ENCODE data around the gene SLC15A5. TPM values are rescaled to one million over a fixed set of nuclear protein-coding genes. Genes with fewer than 3 reads are reported as not detected.

The SLC15A5 gene
- total and polyA plus RNA-seq, 2 of the 8 experiments (the other 6 are each of a cell fraction or from before 2014, with no cell fraction given) = not detected

DNA sequence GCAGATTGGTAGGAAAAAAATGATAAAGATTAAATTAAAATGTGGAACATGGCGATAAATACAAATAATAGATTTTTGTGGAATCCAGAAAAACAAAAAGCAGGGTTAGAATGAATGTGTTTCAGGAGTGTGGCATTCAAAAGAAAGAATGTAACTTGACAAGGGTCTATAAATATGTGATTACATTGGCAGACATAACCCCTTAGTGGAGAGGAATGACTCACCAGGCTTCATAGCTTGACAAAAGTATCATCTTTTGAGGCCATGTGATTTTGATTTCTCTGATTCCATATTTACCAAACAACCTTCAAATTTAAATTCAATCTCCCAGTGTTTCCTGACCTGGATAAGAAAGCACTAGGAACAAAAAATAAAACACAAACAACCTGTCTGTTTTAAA, 45.5 kb upstream of the SLC15A5 start:
- peaks cover 0 to 3% (median 3%) of the 10 kb centered on the region in 4 experiments; a peak in 1 of 7 replicates for H3K4me1 ChIP-seq (replicated peaks in 1 of 4; ENCODE audit: control insufficient read depth in 3 of 4, insufficient read depth in 4 of 4, low read length in 3 of 4)
- H3K4me2 ChIP-seq (ENCODE audit: insufficient read depth in 1 of 2, low read depth in 2 of 2, low read length in 2 of 2) = no peak overlapping the region
- no peaks in the 10 kb centered on the region for H3K79me1 ChIP-seq (ENCODE audit: low read depth, low read length)
- no peak overlapping the region for H4K8ac ChIP-seq (ENCODE audit: extremely low read depth, insufficient read depth, low read length)
- H2BK120ac ChIP-seq (replicated peaks; ENCODE audit: low read depth, low read length) = no peak overlapping the region
- no peaks in the 10 kb centered on the region for H3K23me2 ChIP-seq (ENCODE audit: low read depth, low read length)
- no peak overlapping the region for H2BK5ac ChIP-seq (ENCODE audit: low read depth, low read length)
- H2BK12ac ChIP-seq (ENCODE audit: low read depth, low read length) = no peak overlapping the region
- no peak overlapping the region for H2AK5ac ChIP-seq (ENCODE audit: low read depth, low read length)
- no peak for TF ChIP-seq HDAC2 (IDR thresholded peaks at IDR 0.05; ENCODE audit: borderline replicate concordance in 1 of 2, low read depth in 2 of 2, low read length in 2 of 2)
- no peak for TF ChIP-seq SP1 (IDR thresholded peaks at IDR 0.05; ENCODE audit: low read depth, low read length)
- no peak for TF ChIP-seq EP300 (IDR thresholded peaks at IDR 0.05; ENCODE audit: borderline replicate concordance in 1 of 2, low read depth in 2 of 2, low read length in 2 of 2)
- TF ChIP-seq PHF8 (conservative IDR thresholded peaks at IDR 0.05; ENCODE audit: low read depth, low read length) = no peak
- no peak overlapping the region for H3K9ac ChIP-seq (replicated peaks in 1 of 4; ENCODE audit: extremely low read depth in 1 of 4, low read depth in 3 of 4, low read length in 3 of 4)
- no peaks in the 10 kb centered on the region for H3K27me3 ChIP-seq (replicated peaks in 1 of 4; ENCODE audit: control insufficient read depth in 3 of 4, extremely low read depth in 1 of 4, insufficient read depth in 3 of 4, low read length in 3 of 4)
- POLR2A ChIA-PET (ENCODE audit: partially characterized antibody) = interaction anchor here (1.0 kb wide), 1 partner anchor 38 kb away, joined by 3 read pairs; no protein-coding TSS in a partner anchor
- DNase-seq (ENCODE audit: low read depth in 1 of 2, low spot score in 2 of 2) = no peak
- WGBS, 2 experiments (ENCODE audit: extremely low coverage in 1 of 2, insufficient coverage in 1 of 2, insufficient read length in 1 of 2, insufficient replicate concordance in 2 of 2, low coverage in 1 of 2, low lambda C conversion rate in 2 of 2, missing lambda C conversion rate in 1 of 2) = 94 to 100% methylated on average over 1 of the region's 1 CpG
- CTCF ChIA-PET (ENCODE audit: partially characterized antibody) = interaction anchor here (1.2 kb wide), 1 partner anchor 20 kb away, joined by 4 read pairs; no protein-coding TSS in a partner anchor
- no peak overlapping the region for H3K14ac ChIP-seq (ENCODE audit: insufficient read length)
- H3K23ac ChIP-seq (ENCODE audit: insufficient read length) = no peak overlapping the region
- no peaks in the 10 kb centered on the region for H3K36me3 ChIP-seq (ENCODE audit: control insufficient read depth in 2 of 4, insufficient read depth in 4 of 4, low read length in 3 of 4)
- no peak overlapping the region for H4K5ac ChIP-seq (ENCODE audit: insufficient read length, low read depth, low read length)
- no peak for FAIRE-seq
- no peak overlapping the region for H3K18ac ChIP-seq (ENCODE audit: extremely low read depth, low read length)
- no peak overlapping the region for H4K91ac ChIP-seq (replicated peaks; ENCODE audit: insufficient read length, low read length)
- no peak overlapping the region for H3K27ac ChIP-seq (ENCODE audit: low read depth, low read length)
- no peak overlapping the region for H3K4me3 ChIP-seq (ENCODE audit: extremely low read depth in 1 of 4, insufficient read depth in 2 of 4, low read depth in 3 of 4, low read length in 4 of 4)
- no peaks in the 10 kb centered on the region for H3K79me2 ChIP-seq (ENCODE audit: control insufficient read depth in 1 of 2, insufficient read depth in 2 of 2, low read length in 2 of 2)
- H3K56ac ChIP-seq (replicated peaks; ENCODE audit: insufficient read length, low read depth, low read length) = no peak overlapping the region
- H3K4ac ChIP-seq (replicated peaks; ENCODE audit: insufficient read length, low read depth, low read length) = no peak overlapping the region
- H2BK20ac ChIP-seq (ENCODE audit: low read length) = no peak overlapping the region
- no peak overlapping the region for H2AFZ ChIP-seq (ENCODE audit: low read length)
- H4K20me1 ChIP-seq (replicated peaks in 1 of 2; ENCODE audit: control insufficient read depth in 1 of 2, insufficient read depth in 2 of 2, low read length in 2 of 2) = no peaks in the 10 kb centered on the region
- H2BK15ac ChIP-seq (ENCODE audit: low read length) = no peak overlapping the region
- peaks cover 0 to 3% of the 10 kb centered on the region in 2 experiments; a peak in 1 of 4 replicates for H3K9me3 ChIP-seq (ENCODE audit: insufficient read depth in 2 of 2, low read depth in 1 of 2, low read length in 1 of 2)

All from H1 (cell line).